ENCODE data around the gene MCC. TPM values are rescaled to one million over a fixed set of nuclear protein-coding genes. Genes with fewer than 3 reads are reported as not detected.

The MCC gene
- total RNA-seq, 1 experiment from 2014 or later, result 23.5 TPM

DNA sequence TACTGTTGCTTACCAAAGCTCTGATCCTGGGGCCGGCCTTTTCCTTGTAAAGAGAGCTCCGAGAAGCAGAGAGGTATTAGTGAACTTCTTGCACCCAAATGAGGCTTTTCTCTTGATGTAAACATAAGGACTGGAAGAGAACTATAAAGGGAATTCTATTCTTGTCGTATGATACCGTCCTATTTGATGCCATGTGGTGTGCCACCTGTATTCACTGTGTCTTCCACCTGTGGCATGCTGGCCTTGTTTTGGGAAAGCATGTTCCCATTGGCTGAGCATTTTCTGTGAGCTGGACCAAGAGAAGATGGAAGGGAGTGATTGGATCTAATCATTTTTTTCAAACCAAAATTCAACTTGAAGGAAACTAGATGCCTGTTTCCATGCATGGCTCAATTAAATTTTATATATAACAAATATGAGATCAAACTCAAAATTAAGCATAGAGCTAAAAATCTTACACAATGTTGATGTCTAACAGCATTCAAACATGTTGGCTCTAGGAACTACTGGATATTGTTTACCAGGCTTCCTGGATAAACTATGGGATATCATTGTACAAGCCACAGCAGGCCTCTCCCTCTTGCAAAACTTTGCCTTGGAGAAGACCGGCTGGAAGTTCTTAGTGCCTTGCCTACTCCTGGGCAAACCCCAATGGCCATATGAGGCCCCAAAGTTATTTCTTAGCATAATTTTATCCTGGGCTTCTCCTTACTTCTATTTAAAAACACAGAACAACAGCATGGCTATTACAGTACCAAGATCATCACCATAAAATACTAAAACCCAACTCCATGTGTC lies 168.8 kb downstream of the MCC start:
- 0 out of 2 replicates have a peak, but pooled peaks cover 5% of the 10 kb centered on the region for H3K9me3 Mint-ChIP-seq
- TF ChIP-seq EMX1 (CRISPR knock-in tag; IDR thresholded peaks at IDR 0.05), result no peak
- H3K27me3 Mint-ChIP-seq (ENCODE audit: low read depth), result no peaks in the 10 kb centered on the region
- H3K4me1 Mint-ChIP-seq, result peaks cover 13% of the 10 kb centered on the region
- H3K36me3 Mint-ChIP-seq, result no peaks in the 10 kb centered on the region
- ChIA-PET POLR2A (no interaction called here), CTCF (interaction anchor here (0.6 kb wide), 1 partner anchor 15 kb away, joined by 3 read pairs; no protein-coding TSS in a partner anchor)
- H3K4me3 Mint-ChIP-seq, result no peak overlapping the region
- no peak for DNase-seq (ENCODE audit: low spot score)
- no peak for ATAC-seq
- no peak overlapping the region for H3K27ac Mint-ChIP-seq

DNA sequence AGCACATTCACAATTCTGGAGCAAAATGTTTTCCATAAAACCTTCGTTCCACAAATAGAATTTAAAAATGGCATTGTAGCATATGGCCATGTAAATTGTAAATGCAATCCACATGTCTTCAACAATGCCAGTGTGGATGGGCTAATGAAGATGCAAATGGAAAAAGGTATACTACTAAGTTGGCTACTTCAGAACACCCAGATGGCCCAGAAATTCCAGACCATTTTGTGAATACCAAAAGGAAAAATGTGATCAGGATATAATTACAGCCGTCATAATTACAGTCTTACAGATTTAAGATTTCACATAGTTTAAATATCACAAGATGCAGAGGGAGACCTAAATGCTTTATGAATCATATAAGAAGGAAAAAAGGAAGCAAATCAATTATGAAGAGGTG lies 170.6 kb downstream of the MCC start:
- CTCF ChIA-PET, result no interaction called here

More for the DNA sequence above, 170.6 kb downstream of the MCC start:
- POLR2A ChIA-PET, result no interaction called here
- ATAC-seq, result no peak
- TF ChIP-seq, protein P1, sequence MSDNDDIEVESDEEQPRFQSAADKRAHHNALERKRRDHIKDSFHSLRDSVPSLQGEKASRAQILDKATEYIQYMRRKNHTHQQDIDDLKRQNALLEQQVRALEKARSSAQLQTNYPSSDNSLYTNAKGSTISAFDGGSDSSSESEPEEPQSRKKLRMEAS (CRISPR knock-in tag; IDR thresholded peaks at IDR 0.05), result no peak
- TF ChIP-seq ARID4B (CRISPR knock-in tag; IDR thresholded peaks at IDR 0.05; ENCODE audit: borderline replicate concordance) (no peak), AFF4 (CRISPR knock-in tag; IDR thresholded peaks at IDR 0.05; ENCODE audit: borderline replicate concordance) (no peak), ZBTB43 (CRISPR knock-in tag; IDR thresholded peaks at IDR 0.05) (no peak), OVOL2 (CRISPR knock-in tag; IDR thresholded peaks at IDR 0.05; ENCODE audit: borderline replicate concordance) (no peak), ZNF423 (CRISPR knock-in tag; IDR thresholded peaks at IDR 0.05) (no peak), SP1 (CRISPR knock-in tag; conservative IDR thresholded peaks at IDR 0.05) (no peak), ZMAT4 (CRISPR knock-in tag; IDR thresholded peaks at IDR 0.05) (no peak), USF2 (CRISPR knock-in tag; IDR thresholded peaks at IDR 0.05) (no peak), ZNF416 (CRISPR knock-in tag; IDR thresholded peaks at IDR 0.05) (no peak), TP53 (CRISPR knock-in tag; IDR thresholded peaks at IDR 0.05) (no peak), HMGA2 (CRISPR knock-in tag; IDR thresholded peaks at IDR 0.05) (no peak), NR3C1 (CRISPR knock-in tag; conservative IDR thresholded peaks at IDR 0.05; ENCODE audit: low read depth) (no peak), NR2C2 (CRISPR knock-in tag; IDR thresholded peaks at IDR 0.05) (no peak)
- Mint-ChIP-seq H3K27ac (no peak overlapping the region), H3K4me1 (peaks cover 13% of the 10 kb centered on the region), H3K27me3 (ENCODE audit: low read depth) (no peaks in the 10 kb centered on the region), H3K4me3 (no peak overlapping the region), H3K36me3 (no peaks in the 10 kb centered on the region), H3K9me3 (0 out of 2 replicates have a peak, but pooled peaks cover 5% of the 10 kb centered on the region)
- no peak for DNase-seq (ENCODE audit: low spot score)
